GM20431 (cell line): ENCODE results near the gene SLC13A2.
"Not testable (repeated sequence)": the region's sequence is repeated elsewhere in the genome, so short reads cannot be mapped to it uniquely, and the experiment has no call there.

Source experiments
- in situ Hi-C: fragments of 300-500 bp; cut with MseI, MboI; formaldehyde crosslinking; loops from one replicate; pipeline ENCODE4 v1.15.0; 2020; ENCODE audit warnings: low sequenced_read_pairs; ENCODE audit not compliant: unreplicated experiment

Gene SLC13A2

DNA sequence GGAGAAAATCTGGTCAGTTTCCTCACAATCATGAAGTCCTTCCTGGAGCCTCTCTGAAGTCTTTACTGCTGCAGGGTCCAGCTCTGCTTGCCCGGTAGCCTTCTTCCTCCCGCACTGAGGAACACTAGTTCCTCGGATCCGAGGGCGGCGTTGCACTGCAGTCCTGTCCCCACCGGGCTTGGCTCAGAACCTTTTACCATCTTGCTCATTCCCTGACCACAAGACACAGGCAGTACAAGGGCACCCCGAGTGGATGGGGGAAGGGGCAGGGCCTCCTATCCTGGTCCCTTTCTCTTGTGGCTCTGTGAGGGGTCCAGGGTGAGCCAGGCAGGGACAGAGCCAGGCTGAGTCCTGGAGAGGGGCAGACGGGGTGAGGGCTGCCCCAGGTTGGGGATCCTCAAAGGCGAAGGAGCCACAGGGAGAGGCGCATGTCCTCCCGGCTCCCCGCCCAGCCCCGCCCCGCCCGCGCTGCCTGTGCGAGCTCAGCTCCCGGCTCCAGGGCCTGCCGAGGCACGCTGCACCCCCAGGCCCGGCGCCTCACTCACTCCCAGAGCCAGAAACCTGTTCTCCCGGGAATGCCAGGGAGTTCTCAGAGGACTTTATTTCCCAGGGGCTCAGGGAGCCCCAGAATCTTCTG lies 34.2 kb downstream of the SLC13A2 start:
- in situ Hi-C loops, result no loop called here

DNA sequence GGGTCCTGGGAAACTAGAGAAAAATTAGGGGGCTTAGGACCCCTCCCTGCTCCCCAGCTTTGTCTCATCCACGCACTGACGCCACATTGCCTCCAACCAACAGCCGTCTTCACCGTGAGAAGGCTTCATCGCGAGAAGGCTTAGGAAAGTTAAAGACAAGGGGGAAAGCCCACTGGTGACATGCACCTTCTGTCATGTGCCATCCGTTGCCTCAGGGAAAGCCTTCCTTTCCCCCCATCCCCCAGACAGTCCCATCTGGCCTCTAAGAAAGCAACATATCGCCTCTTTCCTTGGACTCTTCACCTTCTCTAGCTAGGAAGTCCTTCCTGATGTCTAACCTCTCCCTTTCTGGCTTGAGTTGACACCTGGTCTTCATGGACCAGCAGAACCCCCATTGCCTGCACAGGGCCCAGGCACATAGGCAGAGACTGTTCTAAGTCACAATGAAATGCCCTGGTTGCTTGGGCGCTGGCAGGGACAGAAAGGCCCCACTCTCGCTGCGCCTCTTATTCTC lies 34.8 kb downstream of the SLC13A2 start:
- in situ Hi-C loops, result no loop called here

DNA sequence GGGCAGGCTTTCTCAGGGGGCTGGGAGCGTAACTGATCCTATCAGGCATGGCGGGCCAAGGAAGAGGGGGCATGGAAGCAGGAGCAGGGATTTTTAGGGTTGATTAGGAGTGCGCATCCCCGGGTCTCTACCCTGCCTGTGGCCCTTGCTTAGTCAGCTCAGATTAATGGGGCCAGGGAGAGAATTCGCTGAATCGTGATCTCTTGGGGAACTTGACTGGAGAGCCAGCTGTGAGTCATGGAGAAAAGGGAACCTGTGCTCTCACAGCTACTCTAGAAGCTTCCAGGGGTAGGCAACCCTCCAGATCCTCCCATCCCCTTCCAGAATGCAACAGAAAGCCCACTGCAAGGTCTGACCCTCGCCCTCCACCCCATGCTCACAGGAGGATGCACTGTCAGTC lies 36.3 kb downstream of the SLC13A2 start:
- in situ Hi-C loops, result no loop called here

- in situ Hi-C loops, result no loop called here
Measured at GRCh38 chr17:28511858-28512461, 38.5 kb downstream of the SLC13A2 start.

DNA sequence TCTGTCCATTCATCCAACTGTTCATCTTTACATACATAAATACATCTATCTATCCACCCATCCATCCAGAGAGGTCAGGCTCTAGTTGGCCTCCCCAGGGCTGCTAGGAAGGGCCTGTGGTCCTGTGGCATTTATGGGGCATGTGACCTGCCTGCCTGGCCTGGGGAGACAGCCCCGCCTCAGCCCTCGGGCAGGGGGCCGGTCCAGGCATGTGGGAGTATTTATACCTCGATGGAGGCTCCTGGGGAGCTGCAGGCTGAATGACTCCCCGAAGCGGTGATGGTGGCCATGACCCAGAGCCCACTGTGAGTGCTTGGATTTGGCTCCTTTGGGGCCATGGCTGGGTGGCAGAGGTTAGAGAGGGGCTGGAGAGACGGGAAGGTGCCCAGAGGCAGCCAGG lies 40.0 kb downstream of the SLC13A2 start:
- in situ Hi-C loops, result no loop called here

DNA sequence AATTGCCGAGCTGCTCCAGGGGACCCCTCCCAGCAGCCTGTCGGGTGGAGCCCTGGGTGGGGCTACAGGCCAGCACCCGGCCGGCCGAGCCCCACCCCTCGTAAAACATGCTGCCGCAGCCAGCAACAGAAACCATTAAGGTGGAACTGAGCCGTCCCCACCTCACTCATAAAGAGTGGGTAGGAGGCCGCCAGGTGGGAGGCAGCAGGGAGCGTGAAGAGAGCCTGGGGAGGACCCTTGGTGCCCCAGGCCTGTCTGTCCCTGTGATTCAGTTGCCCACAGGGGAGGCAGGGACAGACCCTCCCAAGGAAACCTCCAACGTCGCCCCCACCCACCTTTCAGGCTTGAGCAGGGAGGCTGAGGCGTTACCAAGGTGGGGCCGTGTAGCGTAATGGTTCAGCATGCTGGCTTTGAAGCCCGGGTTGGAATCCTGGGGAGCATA lies 41.1 kb downstream of the SLC13A2 start:
- in situ Hi-C loops, result no loop called here

DNA sequence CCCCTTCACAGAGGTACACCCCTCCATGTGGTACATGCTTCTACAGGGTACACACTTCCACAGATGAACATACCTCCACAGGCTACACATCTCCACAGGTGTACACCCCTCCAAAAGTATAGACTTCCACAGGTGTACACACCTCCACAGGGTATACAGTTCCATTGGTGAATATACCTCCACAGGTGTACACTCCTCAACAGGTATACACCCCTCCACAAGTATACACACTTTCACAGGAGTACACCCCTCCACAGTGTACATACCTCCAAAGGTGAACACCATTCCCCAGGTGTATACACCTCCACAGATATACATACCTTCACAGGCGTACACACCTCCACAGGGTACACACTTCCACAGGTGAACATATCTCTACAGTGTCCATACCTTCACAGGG lies 42.1 kb downstream of the SLC13A2 start:
- in situ Hi-C loops, result no loop called here

DNA sequence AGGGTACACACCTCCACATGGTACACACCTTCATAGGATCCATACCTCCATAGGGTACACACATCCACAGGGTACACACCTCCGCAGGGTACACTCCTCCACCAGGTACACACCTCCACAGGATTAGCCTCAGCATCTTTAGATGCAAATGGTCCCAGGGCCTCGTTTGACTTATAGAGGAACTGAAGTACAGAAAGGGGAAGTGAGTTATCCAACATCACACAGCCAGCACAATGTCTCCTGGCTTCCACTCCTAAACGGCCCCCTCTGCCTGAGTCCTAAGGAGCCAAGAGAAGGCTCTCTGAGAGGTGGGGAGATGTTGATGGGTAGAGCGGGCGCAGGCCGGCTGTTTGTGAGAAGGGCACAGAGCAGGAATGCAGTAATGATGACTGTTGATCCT lies 44.7 kb downstream of the SLC13A2 start:
- in situ Hi-C loops, result no loop called here

GRCh38 chr17:28518578-28518977 lies 45.1 kb downstream of the SLC13A2 start:
- in situ Hi-C loops, result no loop called here

GRCh38 chr17:28519236-28519635 lies 45.8 kb downstream of the SLC13A2 start:
- in situ Hi-C loops, result no loop called here

GRCh38 chr17:28520687-28521086 lies 47.2 kb downstream of the SLC13A2 start:
- in situ Hi-C loops, result no loop called here

GRCh38 chr17:28521311-28522085 lies 48.1 kb downstream of the SLC13A2 start:
- in situ Hi-C loops, result no loop called here

GRCh38 chr17:28522281-28522680 lies 48.8 kb downstream of the SLC13A2 start:
- in situ Hi-C loops, result not testable (repeated sequence)

GRCh38 chr17:28523186-28523585 lies 49.7 kb downstream of the SLC13A2 start:
- in situ Hi-C loops, result no loop called here

GRCh38 chr17:28523876-28524275 lies 50.4 kb downstream of the SLC13A2 start:
- in situ Hi-C loops, result no loop called here

- in situ Hi-C loops, result no loop called here
Measured at GRCh38 chr17:28524476-28525424, 51.3 kb downstream of the SLC13A2 start.

DNA sequence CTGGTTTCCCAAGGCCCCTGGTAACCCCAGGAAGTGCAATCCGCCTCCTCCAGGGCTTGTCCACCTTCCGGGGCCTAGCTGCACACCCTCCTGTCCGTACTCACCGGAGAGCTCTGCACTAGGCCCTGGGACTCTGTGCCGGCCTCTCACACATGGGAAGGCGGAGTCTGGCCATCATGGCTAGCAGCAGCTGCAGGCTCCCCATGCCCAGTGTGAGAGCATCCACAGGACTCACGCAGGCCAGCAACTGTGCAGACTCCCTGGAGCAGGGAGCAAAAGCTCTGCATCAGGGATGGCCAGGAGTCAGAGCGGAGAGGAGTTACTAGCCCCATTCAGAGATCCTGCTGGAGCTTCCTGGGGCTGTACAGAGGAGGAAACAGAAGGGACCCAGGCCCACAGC lies 52.9 kb downstream of the SLC13A2 start:
- in situ Hi-C loops, result no loop called here

- in situ Hi-C loops, result no loop called here
Measured at GRCh38 chr17:28527181-28527681, 53.8 kb downstream of the SLC13A2 start.

- in situ Hi-C loops, result no loop called here
Measured at GRCh38 chr17:28527859-28528258, 54.4 kb downstream of the SLC13A2 start.
